HG02885 (cell line): ENCODE data around the gene LIPH.
"Not testable (repeated sequence)": the region's sequence is repeated elsewhere in the genome, so short reads cannot be mapped to it uniquely, and the experiment has no call there.

Source experiments
- ATAC-seq: cut with Tn5 transposase; IDR thresholded peaks from one replicate; pipeline ENCODE4 v1.9.1; 2021; ENCODE audit warnings: mild to moderate bottlenecking; ENCODE audit not compliant: unreplicated experiment, poor library complexity

The LIPH gene

GRCh38 chr3:185490241-185490640 lies 62.1 kb downstream of the LIPH start:
- no peak for ATAC-seq

DNA sequence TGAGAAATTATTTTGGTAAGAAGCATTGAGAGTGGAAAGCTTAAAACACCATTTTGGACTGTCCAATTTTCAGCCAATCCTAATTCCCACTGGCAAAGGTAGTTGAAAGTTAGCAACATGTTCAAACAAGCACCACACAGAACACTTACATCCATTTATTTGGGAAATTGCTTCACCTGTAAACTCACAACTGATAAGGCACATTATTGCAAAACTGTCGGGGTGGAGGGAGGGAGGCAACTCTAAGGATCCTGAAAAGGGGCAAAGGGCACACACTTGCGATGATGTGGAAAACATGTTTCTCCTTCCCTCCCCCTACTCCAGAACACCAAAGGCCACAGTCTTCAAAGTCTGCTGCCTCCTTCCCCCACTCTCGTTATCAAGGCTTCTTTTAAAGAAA lies 62.9 kb downstream of the LIPH start:
- no peak for ATAC-seq

GRCh38 chr3:185488465-185488864 lies 63.9 kb downstream of the LIPH start:
- no peak for ATAC-seq

GRCh38 chr3:185486394-185486793 lies 66.0 kb downstream of the LIPH start:
- ATAC-seq, result no peak

DNA sequence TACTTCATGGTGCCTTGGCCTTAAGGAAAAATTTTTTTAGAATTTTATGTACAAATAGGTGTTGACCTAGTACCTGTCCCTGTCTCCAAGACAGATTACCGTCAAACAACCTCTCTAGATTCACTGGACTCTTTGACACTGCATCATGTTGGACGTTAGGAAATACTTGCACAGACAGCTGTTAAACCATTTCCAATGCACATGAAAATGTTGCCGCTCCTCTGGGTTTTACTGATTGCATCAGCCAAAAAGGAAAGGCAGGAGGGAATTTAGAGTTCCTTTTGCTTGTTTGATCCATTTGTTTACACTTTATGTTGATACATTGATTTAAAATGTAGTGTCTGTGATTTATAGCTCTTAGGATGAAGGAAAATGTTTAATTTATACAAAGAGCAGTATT lies 68.1 kb downstream of the LIPH start:
- ATAC-seq, result no peak

GRCh38 chr3:185479373-185479945 lies 72.9 kb downstream of the LIPH start:
- ATAC-seq, result no peak

DNA sequence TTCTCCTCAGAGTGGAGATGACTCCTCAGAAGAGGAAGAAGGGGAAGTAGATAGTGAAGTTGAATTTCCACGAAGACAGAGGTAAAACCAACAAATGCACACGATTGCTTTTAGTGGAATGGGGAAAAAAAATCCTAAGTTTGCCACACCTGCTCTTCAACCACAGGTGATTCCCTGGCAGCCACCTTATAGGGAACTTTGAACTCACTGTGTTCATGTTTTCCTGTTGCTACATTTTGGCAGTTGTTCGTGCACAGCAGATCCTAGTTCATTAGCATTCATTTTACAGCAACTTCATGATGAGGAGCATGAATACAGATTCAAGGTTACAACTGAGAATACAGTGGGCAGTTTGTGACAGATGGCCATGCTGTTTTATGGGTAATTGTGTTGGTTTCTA lies 75.1 kb downstream of the LIPH start:
- ATAC-seq, result no peak

DNA sequence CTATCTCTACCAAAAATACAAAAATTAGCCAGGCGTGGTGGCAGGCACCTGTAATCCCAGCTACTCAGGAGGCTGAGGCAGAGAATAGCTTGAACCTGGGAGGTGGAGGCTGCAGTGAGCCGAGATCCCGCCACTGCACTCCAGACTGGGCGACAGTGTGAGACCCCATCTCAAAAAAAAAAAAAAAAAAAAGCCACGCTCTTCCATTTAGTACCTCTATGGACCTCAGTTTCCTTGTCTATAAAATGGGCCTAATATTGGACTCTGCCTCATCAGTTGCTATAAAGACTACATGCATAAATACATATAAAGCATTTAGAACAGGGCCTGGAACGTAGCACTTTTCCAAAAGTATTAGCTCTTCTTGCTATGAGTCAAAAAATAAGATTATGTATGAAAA lies 77.5 kb downstream of the LIPH start:
- not testable (repeated sequence) for ATAC-seq

GRCh38 chr3:185473290-185473815 lies 79.0 kb downstream of the LIPH start:
- ATAC-seq, result no peak

GRCh38 chr3:185470323-185470722 lies 82.1 kb downstream of the LIPH start:
- no peak for ATAC-seq

- no peak for ATAC-seq
Measured at GRCh38 chr3:185469542-185469941, 82.8 kb downstream of the LIPH start.

DNA sequence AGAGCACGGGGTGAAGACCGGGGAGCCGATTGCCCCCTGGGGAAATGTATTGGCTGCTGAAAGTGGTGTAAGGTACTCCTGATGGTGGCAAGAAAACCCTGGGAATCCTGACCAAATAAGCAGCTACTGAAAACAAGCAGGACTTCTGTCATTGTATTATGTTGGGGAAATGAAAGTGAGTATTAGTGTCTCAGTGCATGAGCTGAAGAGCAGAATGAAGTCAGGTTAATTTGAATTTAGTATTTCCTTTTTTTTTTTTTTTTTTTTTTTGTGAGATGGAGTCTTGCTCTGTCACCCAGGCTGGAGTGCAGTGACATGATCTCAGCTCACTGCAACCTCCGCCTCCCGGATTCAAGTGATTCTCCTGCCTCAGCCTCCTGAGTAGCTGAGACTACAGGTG lies 86.3 kb downstream of the LIPH start:
- ATAC-seq, result not testable (repeated sequence)

DNA sequence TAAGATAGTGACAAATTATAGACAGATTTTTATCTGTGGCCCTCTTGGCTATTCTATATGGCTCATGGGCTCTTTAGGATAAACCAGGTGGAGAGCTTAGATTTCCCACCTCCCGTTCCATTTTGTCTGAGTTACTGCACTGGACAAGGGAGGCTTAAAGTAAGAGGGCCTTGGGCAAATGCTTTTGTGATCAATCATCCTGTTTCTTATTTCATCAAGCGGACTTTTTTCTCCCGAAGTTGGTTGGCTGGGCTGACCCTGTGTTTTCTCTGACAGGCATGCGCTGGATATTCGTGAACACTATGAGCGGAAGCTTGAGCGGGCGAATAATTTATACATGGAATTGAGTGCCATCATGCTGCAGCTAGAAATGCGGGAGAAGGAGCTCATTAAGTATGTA lies 86.9 kb downstream of the LIPH start:
- ATAC-seq, result no peak

- no peak for ATAC-seq
Measured at GRCh38 chr3:185460719-185461350, 91.6 kb downstream of the LIPH start.

- ATAC-seq, result no peak
Measured at GRCh38 chr3:185460309-185460708, 92.1 kb downstream of the LIPH start.

GRCh38 chr3:185457376-185457775 lies 95.0 kb downstream of the LIPH start:
- no peak for ATAC-seq
